Left lobe of liver (tissue), 2 donors: ENCODE results near the gene GALNT2. TPM values are rescaled to one million over a fixed set of nuclear protein-coding genes. Genes with fewer than 3 reads are reported as not detected.
A peak's percentile ranks its signal among the peaks of the same experiment; 100 is the strongest.

ENCODE experiments used
- ATAC-seq: fragments of 200-7000 bp; cut with Tn5 transposase; one replicate; pipeline ENCODE4 v1.9.1; 2020; ENCODE audit warnings: mild to moderate bottlenecking, moderate library complexity
- DNase-seq: peaks from one replicate; pipeline ENCODE4 v3.0.0-alpha.2; 2020; ENCODE audit warnings: low spot score
- total RNA-seq: library from RNA; stranded (reverse); gene quantifications from one replicate; pipeline ENCODE4 v1.2.1, GENCODE V29; 2021
- donor health status: DM: no; HTN: no; CAD: no; lungs with moderate emphysema.
- donor health status: DM: no; HTN: yes; CAD: no.

Gene GALNT2
- total RNA-seq, 1 donor from 2014 or later, result 83.7 TPM

- ATAC-seq (peak; percentile 31), DNase-seq (no peak)
These were observed 15.9 kb upstream of the GALNT2 start for GRCh38 chr1:230050973-230051735.

DNA sequence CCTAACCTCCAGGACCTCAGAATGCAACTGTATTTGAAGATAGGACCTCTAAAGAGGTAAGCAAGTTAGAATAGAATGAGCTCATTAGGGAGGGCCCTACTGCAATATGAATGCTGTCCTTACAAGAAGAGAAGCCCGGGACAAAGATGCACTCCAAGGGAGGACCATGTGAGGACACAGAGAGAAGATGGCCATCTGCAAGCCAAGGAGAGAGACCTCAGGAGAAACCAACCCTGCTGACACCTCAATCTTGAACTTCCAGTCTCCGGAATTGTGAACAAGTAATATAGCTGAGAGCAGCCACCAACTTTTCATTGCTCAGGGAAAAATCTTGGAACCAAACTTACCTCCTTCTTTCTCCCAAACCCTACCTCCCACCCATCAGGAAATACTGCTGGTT lies 15.0 kb upstream of the GALNT2 start:
- ATAC-seq (no peak), DNase-seq (no peak)

DNA sequence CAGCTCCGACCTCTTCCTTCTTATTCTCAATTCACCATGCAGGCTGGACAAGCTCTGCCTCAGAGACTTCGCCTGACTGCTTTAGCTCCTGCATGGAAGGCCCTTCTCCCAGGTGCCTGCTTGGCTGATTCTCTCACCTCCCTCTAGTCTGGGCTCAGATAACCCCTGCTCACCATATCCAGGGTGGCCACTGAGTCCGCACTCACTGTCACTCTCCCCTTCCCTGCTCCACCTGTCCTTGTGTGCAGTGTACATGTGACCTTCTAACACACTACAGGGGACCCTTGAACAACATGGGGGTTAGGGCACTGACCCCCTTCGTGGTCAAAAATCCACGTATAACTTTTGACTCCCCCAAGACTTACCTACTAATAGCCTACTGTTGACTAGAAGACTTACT lies 14.4 kb upstream of the GALNT2 start:
- ATAC-seq (no peak), DNase-seq (no peak)

- ATAC-seq (no peak), DNase-seq (no peak)
These were observed 12.8 kb upstream of the GALNT2 start for GRCh38 chr1:230054092-230054749.

- DNase-seq, result no peak
- ATAC-seq, result no peak
These were observed 10.9 kb upstream of the GALNT2 start for GRCh38 chr1:230056098-230056497.

DNA sequence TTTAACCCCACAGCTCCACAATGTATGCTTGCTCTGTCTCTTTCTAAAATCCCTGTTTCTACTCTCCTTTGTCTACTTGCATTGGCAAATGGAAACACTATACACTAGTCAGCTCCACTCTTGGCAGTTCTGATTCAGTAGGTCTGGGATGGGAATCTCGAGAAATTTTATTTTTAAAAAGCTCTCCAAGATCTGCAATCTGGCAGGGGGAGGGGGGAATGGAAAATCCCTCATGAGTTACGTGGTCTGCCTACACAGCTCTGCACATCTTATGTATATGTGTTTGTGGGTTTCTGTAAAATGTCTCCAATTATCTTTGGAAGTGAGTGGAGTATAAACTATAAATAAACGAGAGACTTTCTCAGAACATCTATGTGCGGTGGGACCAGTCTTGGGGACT lies 9.9 kb upstream of the GALNT2 start:
- DNase-seq (no peak), ATAC-seq (no peak)

DNA sequence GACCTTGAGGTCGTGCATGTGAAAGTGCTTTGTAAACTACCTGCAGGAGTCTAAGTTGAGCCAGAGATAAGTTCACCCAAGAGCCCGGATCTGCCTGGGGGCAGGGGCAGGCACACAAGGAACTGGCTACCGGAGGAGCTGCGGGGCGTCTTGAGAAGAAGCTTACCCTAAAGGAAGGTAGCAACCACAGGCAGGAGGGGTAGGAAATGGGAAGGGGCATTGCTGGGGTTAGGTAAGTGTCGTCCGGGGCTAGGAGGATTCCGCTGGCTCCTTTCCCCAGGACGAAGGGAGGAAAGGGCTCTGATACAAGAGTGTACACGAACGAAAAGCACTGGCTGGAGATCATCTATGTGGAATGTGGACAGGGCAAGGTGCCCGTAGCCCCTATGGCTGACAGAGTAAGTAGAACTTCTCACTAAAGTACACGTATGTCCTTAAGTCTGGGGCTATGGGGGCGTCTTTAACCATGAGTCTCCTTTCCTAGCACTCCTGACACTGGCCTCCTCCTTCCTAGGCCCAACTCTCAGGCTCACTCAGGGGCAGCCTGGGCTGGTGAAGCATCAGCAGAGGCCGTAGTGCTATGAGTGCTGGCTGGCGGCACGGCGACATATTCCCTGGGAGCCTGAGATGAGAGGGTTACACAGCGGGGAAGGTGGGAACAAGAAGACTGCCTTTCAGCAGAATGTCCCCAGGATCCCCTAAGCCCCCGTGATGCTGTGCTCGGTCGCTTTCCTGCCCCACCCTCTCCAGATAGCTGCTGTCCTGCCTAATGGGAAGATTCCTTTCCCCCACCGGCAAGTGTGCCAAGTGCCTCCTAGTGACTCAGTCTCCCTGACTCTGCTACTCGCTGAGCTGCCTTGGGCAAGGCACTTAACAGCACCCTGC lies 9.1 kb upstream of the GALNT2 start:
- DNase-seq, result no peak
- ATAC-seq, result no peak

DNA sequence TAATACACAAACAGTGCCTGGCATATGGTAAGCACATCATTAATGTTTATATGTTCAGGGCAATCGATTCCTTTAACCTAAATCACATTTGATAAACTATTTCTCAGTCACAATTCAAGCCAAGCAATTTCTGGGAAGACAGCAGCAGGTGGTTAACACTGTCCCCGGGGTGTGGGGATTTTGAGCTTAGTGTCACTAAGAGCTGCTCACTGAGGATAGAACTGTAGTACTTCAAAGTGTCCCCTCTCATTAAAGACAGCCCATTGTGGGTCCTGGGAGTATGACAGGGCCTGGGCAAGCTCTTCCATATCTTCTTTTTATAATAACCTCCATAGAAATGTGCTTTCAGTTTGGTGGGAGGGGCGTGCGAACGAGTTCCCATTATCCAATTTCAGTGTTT lies 8.4 kb upstream of the GALNT2 start:
- no peak for ATAC-seq
- no peak for DNase-seq

GRCh38 chr1:230061801-230062200 lies 5.2 kb upstream of the GALNT2 start:
- DNase-seq (no peak), ATAC-seq (no peak)

DNA sequence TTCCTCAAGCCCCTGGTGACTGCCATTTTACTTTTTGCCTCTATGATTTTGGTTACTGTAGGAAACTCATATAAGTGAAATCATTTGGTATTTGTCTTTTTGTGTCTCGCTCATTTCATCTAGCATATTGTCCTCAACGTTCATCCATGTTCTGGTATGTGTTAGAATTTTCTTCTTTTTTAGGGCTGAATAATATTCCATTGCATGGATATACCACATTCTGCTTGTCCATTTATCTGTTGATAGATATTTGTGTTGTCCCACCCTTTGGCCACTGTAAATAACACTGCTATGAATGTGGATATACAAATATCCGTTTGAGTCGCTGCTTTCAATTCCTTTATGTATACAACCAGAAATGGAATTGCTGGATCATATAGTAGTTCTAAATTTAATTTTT lies 4.5 kb upstream of the GALNT2 start:
- ATAC-seq (no peak), DNase-seq (no peak)

- DNase-seq (no peak), ATAC-seq (no peak)
These were observed 2.8 kb upstream of the GALNT2 start for GRCh38 chr1:230064283-230064682.

DNA sequence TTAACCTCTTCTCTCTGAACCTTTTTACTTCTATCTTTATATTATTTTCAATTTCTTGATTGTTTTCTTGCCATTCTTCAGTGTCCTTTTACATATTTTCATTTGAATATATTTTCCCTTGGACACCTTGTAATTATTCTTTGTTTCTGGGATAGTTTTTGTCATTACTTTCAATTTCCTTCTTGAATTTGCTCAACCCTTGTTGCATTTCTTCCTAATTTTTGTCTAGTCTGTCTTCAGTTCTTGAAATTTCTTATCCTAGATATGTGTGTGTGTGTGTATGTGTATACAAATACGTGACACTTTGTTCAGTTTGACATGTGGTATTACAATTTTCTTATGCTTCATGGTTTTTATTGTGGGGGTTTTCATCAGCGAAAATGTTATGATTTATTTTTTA lies 1.9 kb upstream of the GALNT2 start:
- DNase-seq (no peak), ATAC-seq (no peak)

DNA sequence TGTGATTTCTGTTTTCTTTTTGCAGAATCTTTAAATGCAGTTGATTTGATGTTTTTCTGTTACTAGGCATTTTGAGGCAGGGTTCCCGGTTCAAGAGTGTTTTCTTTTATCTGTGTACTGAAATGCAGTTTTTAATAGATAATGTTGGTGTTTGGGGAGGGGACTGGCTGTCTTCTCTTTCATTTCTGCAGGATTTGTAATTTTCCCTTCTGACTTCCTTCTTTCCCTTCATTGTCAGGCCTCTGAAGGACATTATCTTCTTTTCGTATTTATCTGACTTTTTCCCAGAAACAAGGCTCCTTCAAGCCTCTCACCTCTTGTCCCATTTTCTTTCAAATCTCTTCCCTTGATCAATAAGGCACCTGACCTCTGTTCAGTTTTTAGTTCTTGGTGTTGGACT lies 1.5 kb upstream of the GALNT2 start:
- ATAC-seq (no peak), DNase-seq (no peak)

DNA sequence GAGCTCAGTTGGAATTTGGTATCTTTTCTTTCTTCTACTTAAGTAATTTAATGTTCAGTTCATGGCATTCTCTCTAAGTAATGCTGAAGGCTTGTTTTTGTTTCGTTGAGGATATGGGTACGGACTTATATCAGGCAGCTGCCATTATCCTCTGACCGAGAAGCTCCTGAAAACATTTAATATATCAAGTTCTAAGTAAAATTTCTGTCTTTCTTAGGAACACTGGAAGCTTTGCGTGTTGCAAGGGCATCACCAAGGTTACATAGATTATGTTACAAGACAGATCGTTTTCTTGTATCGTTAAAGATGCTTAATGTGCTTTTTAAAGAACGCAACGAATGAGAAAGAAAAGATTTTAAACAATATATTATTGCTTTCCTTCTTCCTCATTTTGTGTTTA lies 1.0 kb upstream of the GALNT2 start:
- ATAC-seq, result no peak
- no peak for DNase-seq

- peak; percentile 58 for DNase-seq
- peak; percentile 24 for ATAC-seq
These were observed 407 bp downstream of the GALNT2 start for GRCh38 chr1:230067419-230067870.

DNA sequence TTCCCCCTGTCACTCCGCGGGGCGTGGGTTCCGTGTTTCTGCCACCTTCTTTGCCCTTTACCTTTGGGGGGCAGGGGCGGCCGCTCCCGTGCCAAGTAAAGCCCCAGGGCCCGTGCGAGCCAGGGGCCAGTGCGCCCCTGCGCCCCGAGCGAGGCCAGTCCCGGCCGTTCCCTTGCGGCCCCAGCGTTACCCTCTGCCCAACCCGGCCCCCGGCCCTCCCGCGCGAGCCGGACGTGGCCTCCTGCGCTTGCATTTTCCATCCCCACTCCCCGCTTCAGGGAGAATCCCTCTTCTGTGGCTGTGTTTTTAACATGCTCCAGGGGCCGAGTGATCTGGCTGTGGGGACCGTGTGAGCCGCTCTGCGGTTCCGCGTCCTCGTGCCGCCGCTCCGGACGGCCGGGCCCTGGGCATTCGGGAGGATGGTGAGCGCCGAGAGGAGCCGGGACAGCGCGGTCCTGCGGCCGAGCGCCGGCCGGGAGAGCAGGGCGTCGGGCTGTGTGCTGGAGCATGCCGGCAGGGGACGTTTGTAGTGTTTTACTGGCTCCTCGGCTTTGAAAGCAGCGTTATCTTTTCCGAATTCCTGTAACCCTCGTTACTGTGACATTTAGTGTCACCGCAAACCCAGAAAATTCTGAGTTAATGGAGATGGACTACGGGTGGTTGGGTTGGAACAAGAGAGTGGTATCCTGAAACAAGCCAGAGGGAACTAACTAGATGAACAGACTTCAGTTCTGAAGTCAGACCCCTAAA lies 1.0 kb downstream of the GALNT2 start:
- no peak for DNase-seq

DNA sequence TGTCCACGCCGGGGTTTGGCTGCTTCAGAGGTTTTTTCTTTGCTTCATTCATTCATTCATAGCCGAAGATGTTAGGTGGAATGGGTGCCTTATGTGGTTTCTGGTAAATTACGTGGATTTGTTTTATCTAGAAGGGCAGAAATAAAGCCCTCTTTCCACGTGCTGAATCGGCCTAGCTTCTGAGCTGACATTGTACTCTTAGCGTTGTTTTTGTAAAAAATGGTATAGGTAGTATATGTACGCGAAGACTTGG lies 1.5 kb downstream of the GALNT2 start:
- no peak for ATAC-seq
- DNase-seq, result no peak

More for the DNA sequence above, 1.0 kb downstream of the GALNT2 start:
- ATAC-seq, result peak; percentile 37

- ATAC-seq, result no peak
- no peak for DNase-seq
These were observed 2.1 kb downstream of the GALNT2 start for GRCh38 chr1:230068952-230069684.

DNA sequence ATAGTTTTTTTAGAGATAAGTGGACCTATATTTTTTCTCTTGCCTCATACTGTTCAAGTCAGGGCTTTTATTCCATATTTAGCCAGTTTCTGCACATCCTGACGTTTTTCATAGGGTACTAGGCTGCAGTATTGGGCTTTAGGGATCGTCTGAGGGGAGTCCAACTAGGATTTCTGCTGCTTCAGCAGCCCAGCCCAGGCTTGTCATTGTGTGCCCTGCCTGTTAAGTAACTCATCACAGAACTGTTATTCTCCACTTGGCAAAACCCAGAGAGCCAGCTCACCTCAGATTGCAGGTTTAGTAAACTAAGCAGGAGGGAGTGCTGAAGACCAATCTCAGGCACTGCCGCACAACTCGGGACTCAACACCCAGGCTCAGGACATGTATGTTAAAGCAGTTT lies 2.8 kb downstream of the GALNT2 start:
- DNase-seq, result peak; percentile 62
- ATAC-seq, result peak; percentile 38
